Measurements from ENCODE around the gene TAS2R10.

TAS2R10 gene

DNA sequence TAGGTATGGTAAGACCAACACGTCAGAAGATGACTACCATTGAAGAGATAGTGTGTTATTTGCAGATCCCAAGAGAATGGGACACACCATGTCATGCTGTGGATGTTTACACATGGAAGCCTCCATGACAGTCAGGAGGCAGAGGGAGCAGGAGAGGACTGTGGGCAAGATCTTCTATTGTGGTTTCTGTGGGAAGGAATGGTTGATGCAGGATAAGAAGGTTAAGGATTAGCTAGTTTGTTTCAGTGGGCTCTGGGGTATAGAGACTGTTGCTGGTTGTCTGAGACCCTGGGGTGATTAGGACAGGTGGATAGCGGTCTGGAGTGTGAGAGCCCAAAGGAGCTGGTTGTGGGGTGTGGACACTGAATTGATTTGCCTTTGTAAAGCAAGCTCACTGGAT is 47.1 kb downstream of the TAS2R10 start:
- no peak for DNase-seq (ENCODE audit: low read depth)

All from activated T-cell treated with anti-CD3 and anti-CD28 coated beads for 24 hours (primary cell).